Esophagus (tissue), 2 donors: Measurements from ENCODE around the gene GPS2. TPM values are rescaled to one million over a fixed set of nuclear protein-coding genes. Genes with fewer than 3 reads are reported as not detected.

Experiments used
- H3K27ac ChIP-seq, 2 donors: one replicate each; pipeline ENCODE4 v1.5.1; 2013; ENCODE audit warnings: low read depth in 2 of 2, mild to moderate bottlenecking in 2 of 2, inconsistent platforms in 1 of 2, low read length in 1 of 2, moderate library complexity in 1 of 2
- H3K27me3 ChIP-seq, 2 donors: one replicate each; pipeline ENCODE4 v1.6.1; 2013; ENCODE audit warnings: low read length in 2 of 2, control low read depth in 1 of 2, mild to moderate bottlenecking in 1 of 2; ENCODE audit not compliant: insufficient read depth in 2 of 2, control insufficient read depth in 1 of 2
- H3K36me3 ChIP-seq, 2 donors: one replicate each; pipeline ENCODE4 v1.6.1; 2013; ENCODE audit warnings: low read length in 1 of 2; ENCODE audit not compliant: control insufficient read depth in 2 of 2, insufficient read depth in 2 of 2
- H3K4me1 ChIP-seq, 2 donors: one replicate each; pipeline ENCODE4 v1.6.1; 2013; ENCODE audit warnings: low read length in 1 of 2; ENCODE audit not compliant: control insufficient read depth in 2 of 2, insufficient read depth in 2 of 2
- H3K4me3 ChIP-seq, 2 donors: one replicate each; pipeline ENCODE4 v1.5.1; 2013; ENCODE audit warnings: low read length in 2 of 2, mild to moderate bottlenecking in 2 of 2, low read depth in 1 of 2, moderate library complexity in 1 of 2
- H3K9me3 ChIP-seq, 2 donors: one replicate each; pipeline ENCODE4 v1.6.1; 2013; ENCODE audit warnings: mild to moderate bottlenecking in 2 of 2, low read depth in 1 of 2, low read length in 1 of 2, moderate library complexity in 1 of 2; ENCODE audit not compliant: control insufficient read depth in 2 of 2, insufficient read depth in 1 of 2
- WGBS, 2 donors: extraction: QIAGEN DNeasy Blood & Tissue Kit; methylation state at CpG; one replicate each; pipeline ENCODE4 v1.1.7; 2013; 5-methylcytosine and 5-hydroxymethylcytosine counted together
- polyA plus RNA-seq, 2 donors: library from polyadenylated mRNA; stranded (reverse); fragments of 200-250 nt; gene quantifications; one replicate each; pipeline ENCODE4 v1.2.3, GENCODE V29; 2013
- donor health status: healthy with polysubstance abuse.
- donor health status: Bipolar disorder and iron deficiency.

GPS2 gene
- polyA plus RNA-seq, 2 donors = 54.5 to 56.5 TPM

DNA sequence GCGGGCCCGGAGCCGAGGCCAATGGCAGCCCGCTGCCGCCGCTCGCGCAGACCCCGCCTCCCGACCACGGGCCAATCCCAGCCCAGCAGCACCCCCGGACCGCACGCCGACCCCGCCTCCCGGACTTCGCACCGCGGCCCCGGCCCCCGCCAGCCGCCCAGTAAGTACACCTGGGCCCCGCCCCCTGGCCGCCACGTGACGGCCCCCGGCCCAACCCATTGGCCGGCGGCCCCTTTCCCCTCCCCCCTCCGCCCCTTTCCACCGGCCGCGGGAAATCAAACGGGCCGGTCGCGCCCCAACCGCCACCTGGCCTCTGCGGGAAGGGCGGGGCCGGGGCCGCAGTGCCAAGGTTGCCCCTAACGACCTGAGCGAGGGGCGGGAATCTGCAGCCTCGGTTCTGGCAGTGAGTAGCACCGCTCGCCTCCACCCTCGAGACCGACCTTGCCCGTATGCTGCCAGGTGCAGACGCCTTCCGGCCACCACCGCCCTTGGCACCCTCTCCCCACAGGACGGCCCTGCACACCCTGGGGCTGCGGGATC is 20.5 kb downstream of the GPS2 start, which contains the start of gene YBX2:
YBX2 (minus strand) TSS at position 26 of the 540 bp plus-strand sequence. CDS start 139 bp downstream, outside the sequence.
- H3K4me3 ChIP-seq = peak within 1 kb of the TSS; percentile 26 to 36
- H3K27ac ChIP-seq = peak within 1 kb of the TSS; percentile 53 to 86
- H3K36me3 ChIP-seq = no peaks in the 10 kb centered on the region
- H3K9me3 ChIP-seq = no peaks in the 10 kb centered on the region
- WGBS, 2 donors = 2 to 3% methylated on average over 34 to 57 of the region's 57 CpGs
- peaks cover 16 to 17% of the 10 kb centered on the region in 2 donors for H3K4me1 ChIP-seq
- no peaks in the 10 kb centered on the region for H3K27me3 ChIP-seq

DNA sequence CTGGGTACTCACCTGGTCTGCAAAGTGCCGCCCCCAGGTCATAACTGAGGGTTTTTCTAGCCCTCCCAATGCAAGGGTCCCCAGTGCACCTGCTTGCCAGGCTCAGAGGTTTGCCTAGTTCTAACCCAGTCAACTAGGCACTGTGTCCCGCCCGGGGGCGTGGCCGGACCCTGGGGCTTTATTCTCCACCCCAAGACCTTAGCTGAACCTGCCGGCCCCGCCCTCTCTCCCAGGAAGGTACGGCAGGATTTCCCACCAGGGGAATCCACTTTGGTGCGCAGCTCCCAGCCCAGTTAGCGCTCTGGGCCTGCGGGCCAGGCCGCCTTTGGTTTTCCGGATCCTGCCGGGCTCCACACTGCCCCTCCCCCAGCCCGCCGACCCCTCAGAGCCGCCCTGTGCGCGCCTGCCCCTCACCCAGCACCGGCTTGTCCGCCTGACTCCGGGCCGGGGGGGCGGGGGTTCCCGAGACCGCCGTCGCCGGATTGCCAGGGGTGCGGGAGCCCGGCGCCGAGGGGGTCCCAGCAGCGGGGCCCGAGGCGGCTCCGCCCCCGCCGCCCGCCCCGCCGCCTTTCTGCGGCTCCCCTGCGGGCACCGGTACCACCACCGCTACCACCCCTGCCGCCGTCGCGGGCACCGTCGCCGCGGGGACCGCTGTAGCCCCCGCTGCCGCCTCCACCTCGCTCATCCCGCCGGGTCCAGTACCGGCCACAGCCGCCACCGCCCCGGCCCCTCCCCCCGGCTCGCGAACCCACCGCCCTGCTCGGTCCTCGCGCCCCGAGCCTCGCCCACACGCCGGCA is 21.1 kb downstream of the GPS2 start:
- WGBS, 2 donors = 5 to 7% methylated on average over 38 to 75 of the region's 75 CpGs
- H3K27ac ChIP-seq = peak overlapping the region; percentile 53 to 86
- H3K4me3 ChIP-seq = peak overlapping the region; percentile 26 to 27
- H3K27me3 ChIP-seq = no peaks in the 10 kb centered on the region
- H3K4me1 ChIP-seq = peaks cover 16 to 17% of the 10 kb centered on the region in 2 donors
- no peaks in the 10 kb centered on the region for H3K36me3 ChIP-seq
- no peaks in the 10 kb centered on the region for H3K9me3 ChIP-seq

DNA sequence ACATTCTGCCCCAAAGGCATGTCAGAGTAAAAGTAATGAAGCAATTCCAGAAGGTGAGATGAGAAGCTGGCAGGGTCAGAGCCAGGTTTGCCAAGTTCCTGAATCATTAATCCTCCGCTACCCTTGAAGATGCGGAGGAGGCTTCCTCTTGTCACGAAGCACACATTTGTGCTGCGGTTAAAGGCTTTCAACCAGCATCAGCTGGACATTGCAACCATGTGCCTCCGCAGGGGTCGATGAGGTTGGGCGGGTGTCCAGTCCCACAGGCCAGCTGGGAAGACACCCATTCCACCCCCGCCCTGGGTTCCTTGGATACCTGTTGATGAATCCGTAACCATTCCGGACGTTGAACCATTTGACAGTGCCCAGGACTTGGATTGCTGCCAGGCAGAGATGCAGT is 22.0 kb downstream of the GPS2 start:
- WGBS, 2 donors = 47 to 65% methylated on average over 11 of the region's 11 CpGs
- H3K9me3 ChIP-seq = no peaks in the 10 kb centered on the region
- H3K27ac ChIP-seq = peak overlapping the region; percentile 32 to 86
- no peak overlapping the region for H3K4me3 ChIP-seq
- no peaks in the 10 kb centered on the region for H3K36me3 ChIP-seq
- H3K27me3 ChIP-seq = no peaks in the 10 kb centered on the region
- peaks cover 16 to 17% of the 10 kb centered on the region in 2 donors for H3K4me1 ChIP-seq

DNA sequence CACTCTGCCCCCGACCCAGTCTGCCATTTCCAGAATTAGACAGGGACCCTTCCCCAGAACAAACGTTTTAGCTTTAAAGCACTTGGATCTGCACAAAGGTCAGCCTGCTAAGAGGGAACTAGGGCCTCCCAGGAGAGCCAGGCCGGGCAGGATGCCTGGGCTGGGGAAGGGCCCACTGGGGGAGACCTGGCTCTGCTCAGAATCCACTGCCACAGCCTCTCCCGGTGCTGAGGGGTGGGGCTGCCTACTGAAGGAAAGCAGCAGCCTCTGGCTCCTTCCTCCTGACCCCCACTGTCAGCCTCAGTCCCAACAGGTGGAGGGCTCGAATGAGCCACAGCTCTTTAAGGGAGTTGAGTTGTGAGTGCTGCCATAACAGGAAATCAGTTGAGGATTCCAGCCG is 22.4 kb downstream of the GPS2 start:
- Histone ChIP-seq H3K27ac (peak overlapping the region; percentile 32 to 86), H3K27me3 (no peaks in the 10 kb centered on the region), H3K4me3 (no peak overlapping the region), H3K4me1 (peaks cover 16 to 17% of the 10 kb centered on the region in 2 donors), H3K36me3 (no peaks in the 10 kb centered on the region), H3K9me3 (no peaks in the 10 kb centered on the region)
- 14 to 26% methylated on average over 6 of the region's 6 CpGs for WGBS, 2 donors

DNA sequence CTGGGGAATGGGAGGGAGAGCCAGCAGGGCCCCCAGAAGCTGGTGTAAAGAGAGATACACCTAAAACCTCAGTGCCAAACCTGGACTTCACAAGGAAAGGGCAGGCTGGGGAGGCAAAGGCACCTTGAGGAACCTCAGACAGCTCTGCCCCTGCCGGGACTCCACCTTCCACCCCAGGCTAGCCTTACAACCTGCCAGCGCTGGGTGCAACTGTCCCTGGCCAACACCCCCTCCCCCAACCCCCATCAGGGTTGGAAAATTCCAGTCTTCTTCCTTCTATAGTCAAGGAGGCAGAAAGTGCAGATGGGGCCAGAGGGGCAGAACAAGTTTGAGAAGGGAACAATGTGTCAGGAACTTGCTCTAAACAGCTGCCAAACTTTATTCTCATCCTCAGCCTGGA is 23.0 kb downstream of the GPS2 start:
- H3K36me3 ChIP-seq = no peaks in the 10 kb centered on the region
- no peaks in the 10 kb centered on the region for H3K27me3 ChIP-seq
- 43 to 48% methylated on average over 2 of the region's 2 CpGs for WGBS, 2 donors
- peak overlapping the region in 1 of 2 donors; percentile 86 for H3K27ac ChIP-seq
- H3K4me1 ChIP-seq = peaks cover 16 to 17% of the 10 kb centered on the region in 2 donors
- H3K9me3 ChIP-seq = no peaks in the 10 kb centered on the region
- H3K4me3 ChIP-seq = no peak overlapping the region

DNA sequence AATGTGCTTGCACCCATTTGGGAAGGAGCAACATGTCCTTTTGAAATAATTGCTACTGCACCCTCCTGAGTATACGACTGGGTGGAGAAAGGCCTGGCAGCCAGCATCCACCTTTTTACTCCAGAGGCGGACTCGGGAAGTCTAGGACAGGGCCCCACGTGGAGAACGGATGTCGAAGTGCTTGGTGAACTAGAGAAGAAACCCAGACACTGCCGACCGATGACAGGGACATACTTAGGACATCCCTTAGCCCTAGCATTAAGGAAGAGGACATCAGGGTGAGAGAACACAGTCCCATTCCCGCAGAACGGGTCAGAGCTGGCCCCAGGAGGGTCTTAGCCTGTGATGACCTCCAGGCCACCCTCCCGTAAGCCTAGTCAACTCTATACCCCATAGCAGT is 24.5 kb downstream of the GPS2 start:
- Histone ChIP-seq H3K27ac (no peak overlapping the region), H3K4me1 (peaks cover 12 to 16% of the 10 kb centered on the region in 2 donors), H3K4me3 (no peak overlapping the region), H3K36me3 (no peaks in the 10 kb centered on the region), H3K9me3 (no peaks in the 10 kb centered on the region), H3K27me3 (no peaks in the 10 kb centered on the region)
- 80 to 83% methylated on average over 11 of the region's 11 CpGs for WGBS, 2 donors

DNA sequence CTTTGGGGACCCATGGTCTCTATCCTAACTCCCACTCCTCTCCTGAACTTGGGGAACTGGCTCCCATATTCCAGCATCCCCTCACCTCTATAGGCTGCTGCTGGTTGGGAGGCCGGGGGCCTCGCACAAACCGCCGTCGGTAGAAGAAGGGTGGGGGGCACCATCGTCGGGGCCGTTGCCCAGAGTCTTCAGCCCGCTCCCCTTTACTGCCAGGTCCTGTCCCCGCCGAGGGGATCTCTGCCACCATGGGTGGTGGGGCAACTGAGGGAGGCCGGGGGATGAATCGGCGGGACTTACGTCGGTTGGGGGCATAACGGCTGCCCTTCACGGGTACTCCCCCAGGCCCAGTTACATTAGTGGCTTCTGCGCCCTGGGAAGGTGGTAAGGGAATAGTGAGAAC is 25.0 kb downstream of the GPS2 start:
- WGBS, 2 donors = 89 to 92% methylated on average over 18 to 19 of the region's 19 CpGs
- Histone ChIP-seq H3K4me3 (no peak overlapping the region), H3K27ac (no peak overlapping the region), H3K27me3 (no peaks in the 10 kb centered on the region), H3K36me3 (no peaks in the 10 kb centered on the region), H3K9me3 (no peaks in the 10 kb centered on the region), H3K4me1 (peaks cover 10 to 16% of the 10 kb centered on the region in 2 donors)

DNA sequence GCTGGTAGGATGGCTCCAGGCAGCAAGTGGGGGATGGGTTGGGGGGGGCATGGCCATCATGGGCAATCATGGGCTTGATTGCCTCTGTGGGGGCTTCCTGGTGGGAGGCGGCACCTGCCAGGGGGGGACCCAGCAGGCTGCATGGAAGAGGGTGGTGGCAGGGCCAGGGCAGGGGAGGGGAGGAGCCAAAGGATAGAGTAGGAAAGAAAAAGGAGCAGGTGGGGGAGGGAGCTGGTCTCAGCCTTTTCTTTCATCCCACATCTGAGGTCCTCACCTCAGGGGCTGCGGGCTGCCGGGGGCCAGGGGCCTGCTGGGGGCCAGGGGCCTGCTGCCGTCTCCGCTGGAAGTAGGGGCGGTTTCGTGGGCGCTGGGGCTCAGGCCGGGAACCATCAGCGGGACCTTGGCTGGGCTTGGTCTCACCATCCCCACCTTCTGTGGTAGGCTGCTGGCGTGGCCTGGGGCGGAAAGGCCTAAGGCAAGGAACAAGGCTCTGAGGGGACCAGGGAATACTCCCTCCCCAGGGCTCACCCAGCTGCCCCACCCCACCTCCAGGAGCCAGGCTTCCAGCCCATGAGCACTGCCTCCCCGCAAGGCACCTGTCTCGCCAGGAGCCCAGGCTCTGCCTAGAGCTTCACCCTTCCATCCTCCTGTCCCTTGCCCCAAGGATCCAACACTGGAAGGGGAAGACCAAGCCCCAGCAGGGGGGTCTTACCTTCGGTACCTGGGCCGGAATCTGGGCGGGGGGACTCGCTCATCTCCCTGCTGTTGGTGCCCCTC is 25.7 kb downstream of the GPS2 start:
- peaks cover 10 to 11% of the 10 kb centered on the region in 2 donors for H3K4me1 ChIP-seq
- peaks cover 0 to 3% of the 10 kb centered on the region in 2 donors for H3K36me3 ChIP-seq
- H3K4me3 ChIP-seq = no peak overlapping the region
- no peaks in the 10 kb centered on the region for H3K9me3 ChIP-seq
- no peaks in the 10 kb centered on the region for H3K27me3 ChIP-seq
- no peak overlapping the region for H3K27ac ChIP-seq
- WGBS, 2 donors = 84 to 90% methylated on average over 18 of the region's 18 CpGs

DNA sequence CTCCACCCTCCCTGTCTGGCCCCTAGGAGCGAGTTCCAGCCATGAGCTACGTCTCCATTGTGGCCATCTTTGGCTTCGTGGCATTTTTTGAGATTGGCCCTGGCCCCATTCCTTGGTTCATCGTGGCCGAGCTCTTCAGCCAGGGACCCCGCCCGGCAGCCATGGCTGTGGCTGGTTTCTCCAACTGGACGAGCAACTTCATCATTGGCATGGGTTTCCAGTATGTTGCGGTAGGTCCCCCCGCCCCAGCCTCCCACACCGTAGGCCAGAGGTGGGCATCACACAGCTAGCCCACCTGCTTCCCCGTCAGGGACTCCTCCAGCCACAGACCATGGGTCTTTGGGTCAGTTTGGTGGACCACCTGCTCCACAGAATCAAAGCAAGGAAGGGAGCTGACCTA is 29.5 kb downstream of the GPS2 start:
- H3K27ac ChIP-seq = peak overlapping the region in 1 of 2 donors; percentile 21
- no peak overlapping the region for H3K4me3 ChIP-seq
- 82 to 84% methylated on average over 12 of the region's 12 CpGs for WGBS, 2 donors
- peaks cover 6 to 16% of the 10 kb centered on the region in 2 donors for H3K4me1 ChIP-seq
- H3K27me3 ChIP-seq = no peaks in the 10 kb centered on the region
- H3K36me3 ChIP-seq = peaks cover 0 to 3% of the 10 kb centered on the region in 2 donors
- H3K9me3 ChIP-seq = no peaks in the 10 kb centered on the region
